Measurements from ENCODE around the gene CLIP1.
"Not testable (repeated sequence)": the region's sequence is repeated elsewhere in the genome, so short reads cannot be mapped to it uniquely, and the experiment has no call there.

Gene CLIP1

DNA sequence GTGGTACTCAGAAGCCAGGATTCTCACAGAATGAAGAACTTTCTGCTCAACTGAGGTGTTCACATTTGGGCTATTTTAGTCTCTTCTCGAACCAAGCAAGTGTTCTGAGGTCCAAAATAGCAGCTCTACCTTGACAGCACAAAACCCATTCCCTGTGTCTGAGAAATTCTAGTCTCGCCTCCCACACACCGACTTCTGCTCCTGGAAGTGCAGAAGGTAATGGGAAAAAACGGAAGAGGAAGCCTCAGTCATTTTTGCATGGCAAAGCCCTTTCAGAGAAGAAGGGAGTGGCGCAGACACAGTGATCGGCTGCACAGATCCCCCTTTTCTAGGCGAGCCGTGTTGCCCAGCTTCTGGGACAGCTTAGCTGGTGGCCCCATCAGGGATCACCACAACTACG, 125.0 kb downstream of the CLIP1 start:
- Histone ChIP-seq H3K9me3 (ENCODE audit: low read length) (peaks cover 2% of the 10 kb centered on the region), H3K4me3 (ENCODE audit: low read length) (no peak overlapping the region), H2AFZ (ENCODE audit: low read depth, low read length) (no peak overlapping the region), H3K4me1 (ENCODE audit: insufficient read depth, low read length) (peaks cover 3% of the 10 kb centered on the region), H3K27me3 (ENCODE audit: insufficient read depth, low read length) (no peaks in the 10 kb centered on the region), H3K36me3 (ENCODE audit: insufficient read depth, low read length) (peaks cover 46% of the 10 kb centered on the region)

DNA sequence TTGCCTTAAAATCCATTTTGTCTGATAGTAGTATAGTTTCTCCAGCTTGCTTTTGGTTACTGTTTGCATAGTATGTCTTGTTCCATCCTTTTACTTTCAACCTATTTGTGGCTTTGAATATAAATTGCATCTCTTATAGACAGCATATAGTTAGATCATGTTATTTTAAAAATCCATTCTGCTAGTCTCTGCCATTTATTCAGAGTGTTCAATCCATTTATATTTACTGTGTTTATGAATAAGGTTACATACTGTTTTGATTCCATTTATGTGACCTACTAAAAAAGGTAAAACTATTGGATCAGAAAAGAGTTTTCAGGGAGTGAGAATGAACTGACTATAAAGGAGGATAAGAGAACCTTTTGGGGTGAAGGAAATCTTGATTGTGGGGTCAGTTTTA, 126.6 kb downstream of the CLIP1 start:
- H3K36me3 ChIP-seq (ENCODE audit: insufficient read depth, low read length) = peaks cover 50% of the 10 kb centered on the region

DNA sequence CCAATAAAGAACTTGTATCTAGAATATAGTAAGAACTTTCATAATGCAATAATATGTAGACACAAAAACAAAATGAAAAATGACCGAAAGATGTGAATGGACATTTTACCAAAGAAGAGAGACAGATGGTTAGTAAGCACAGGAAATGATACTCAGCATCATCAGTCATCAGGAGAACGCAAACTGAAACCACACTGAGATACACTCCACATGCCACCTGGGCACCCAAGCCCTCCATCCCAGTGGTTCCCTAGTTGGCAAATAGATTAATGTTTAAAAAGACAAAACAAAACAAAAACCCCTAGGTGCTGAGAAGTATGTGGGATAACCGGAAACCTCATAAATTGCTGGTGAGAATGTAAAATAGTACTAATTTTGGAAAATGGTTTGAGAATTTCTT, 129.4 kb downstream of the CLIP1 start:
- H3K9me3 ChIP-seq (ENCODE audit: low read length) = peaks cover 2% of the 10 kb centered on the region
- peaks cover 46% of the 10 kb centered on the region for H3K36me3 ChIP-seq (ENCODE audit: insufficient read depth, low read length)
- no peak overlapping the region for H2AFZ ChIP-seq (ENCODE audit: low read depth, low read length)
- H3K27me3 ChIP-seq (ENCODE audit: insufficient read depth, low read length) = no peaks in the 10 kb centered on the region
- no peak overlapping the region for H3K4me3 ChIP-seq (ENCODE audit: low read length)
- no peaks in the 10 kb centered on the region for H3K4me1 ChIP-seq (ENCODE audit: insufficient read depth, low read length)

More for the DNA sequence above, 126.6 kb downstream of the CLIP1 start:
- H2AFZ ChIP-seq (ENCODE audit: low read depth, low read length) = no peak overlapping the region
- peaks cover 2% of the 10 kb centered on the region for H3K9me3 ChIP-seq (ENCODE audit: low read length)
- H3K4me3 ChIP-seq (ENCODE audit: low read length) = no peak overlapping the region
- H3K4me1 ChIP-seq (ENCODE audit: insufficient read depth, low read length) = no peaks in the 10 kb centered on the region
- no peaks in the 10 kb centered on the region for H3K27me3 ChIP-seq (ENCODE audit: insufficient read depth, low read length)

DNA sequence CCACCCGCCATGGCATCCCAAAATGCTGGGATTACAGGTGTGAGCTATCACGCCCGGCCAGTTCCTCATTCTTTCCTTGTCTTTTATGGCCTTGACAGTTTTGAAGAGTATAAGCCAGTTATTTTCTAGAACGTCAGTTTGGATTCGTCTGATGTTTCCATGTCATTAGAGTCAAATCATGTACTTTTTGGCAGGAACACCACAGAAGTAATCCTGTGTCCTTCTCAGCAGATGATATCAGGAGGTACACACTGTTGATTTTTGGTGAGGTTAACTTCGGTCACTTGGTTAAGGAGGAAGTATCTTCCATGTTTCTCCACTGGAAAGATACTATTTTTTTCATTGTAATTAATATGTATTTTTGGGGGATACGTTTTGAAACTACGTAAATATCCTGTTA, 131.0 kb downstream of the CLIP1 start:
- Histone ChIP-seq H3K36me3 (ENCODE audit: insufficient read depth, low read length) (peaks cover 40% of the 10 kb centered on the region), H3K4me3 (ENCODE audit: low read length) (no peak overlapping the region), H3K9me3 (ENCODE audit: low read length) (peaks cover 2% of the 10 kb centered on the region), H2AFZ (ENCODE audit: low read depth, low read length) (no peak overlapping the region), H3K27me3 (ENCODE audit: insufficient read depth, low read length) (no peaks in the 10 kb centered on the region), H3K4me1 (ENCODE audit: insufficient read depth, low read length) (no peaks in the 10 kb centered on the region)

DNA sequence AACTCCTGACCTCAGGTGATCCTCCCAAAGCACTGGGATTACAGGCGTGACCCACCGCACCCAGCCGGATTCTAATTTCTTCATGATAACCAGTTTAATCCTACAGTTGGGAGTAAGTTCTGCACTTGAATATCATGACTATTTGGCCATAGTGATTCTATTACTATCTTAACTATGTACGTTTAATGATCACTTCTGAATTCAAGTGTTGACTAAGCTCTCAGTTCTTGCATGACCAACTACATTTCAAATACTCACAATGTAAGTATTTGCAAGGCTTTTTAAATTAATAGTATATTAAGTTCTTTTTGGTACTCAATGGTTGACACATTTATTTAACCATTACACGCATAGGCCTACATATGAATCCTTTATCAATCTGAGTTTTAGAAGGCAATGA, 138.8 kb downstream of the CLIP1 start:
- Histone ChIP-seq H2AFZ (ENCODE audit: low read depth, low read length) (no peak overlapping the region), H3K9me3 (ENCODE audit: low read length) (no peaks in the 10 kb centered on the region), H3K36me3 (ENCODE audit: insufficient read depth, low read length) (peaks cover 36% of the 10 kb centered on the region), H3K4me3 (ENCODE audit: low read length) (no peak overlapping the region), H3K4me1 (ENCODE audit: insufficient read depth, low read length) (peaks cover 7% of the 10 kb centered on the region), H3K27me3 (ENCODE audit: insufficient read depth, low read length) (no peaks in the 10 kb centered on the region)

DNA sequence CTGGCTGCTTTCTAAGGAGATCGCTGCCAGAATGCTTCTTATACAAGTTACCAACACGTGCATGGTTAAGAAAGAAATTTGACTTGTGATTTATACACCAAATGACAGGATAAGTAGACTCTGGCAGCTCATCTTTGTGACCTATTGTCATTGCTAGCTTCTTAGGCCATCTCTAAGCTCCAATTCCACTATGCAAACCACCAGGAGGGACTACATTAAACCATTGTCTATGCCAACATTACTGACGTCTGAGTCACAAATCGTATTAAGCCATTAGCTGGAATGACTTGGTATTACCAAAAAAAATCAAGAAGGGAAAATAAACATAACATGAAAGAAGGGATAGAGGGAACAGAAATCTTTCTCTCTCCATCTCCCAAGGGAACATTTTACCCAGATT, 140.4 kb downstream of the CLIP1 start:
- peaks cover 41% of the 10 kb centered on the region for H3K36me3 ChIP-seq (ENCODE audit: insufficient read depth, low read length)
- no peak overlapping the region for H3K4me3 ChIP-seq (ENCODE audit: low read length)
- peaks cover 7% of the 10 kb centered on the region for H3K4me1 ChIP-seq (ENCODE audit: insufficient read depth, low read length)
- H3K9me3 ChIP-seq (ENCODE audit: low read length) = no peaks in the 10 kb centered on the region
- no peaks in the 10 kb centered on the region for H3K27me3 ChIP-seq (ENCODE audit: insufficient read depth, low read length)
- H2AFZ ChIP-seq (ENCODE audit: low read depth, low read length) = no peak overlapping the region

DNA sequence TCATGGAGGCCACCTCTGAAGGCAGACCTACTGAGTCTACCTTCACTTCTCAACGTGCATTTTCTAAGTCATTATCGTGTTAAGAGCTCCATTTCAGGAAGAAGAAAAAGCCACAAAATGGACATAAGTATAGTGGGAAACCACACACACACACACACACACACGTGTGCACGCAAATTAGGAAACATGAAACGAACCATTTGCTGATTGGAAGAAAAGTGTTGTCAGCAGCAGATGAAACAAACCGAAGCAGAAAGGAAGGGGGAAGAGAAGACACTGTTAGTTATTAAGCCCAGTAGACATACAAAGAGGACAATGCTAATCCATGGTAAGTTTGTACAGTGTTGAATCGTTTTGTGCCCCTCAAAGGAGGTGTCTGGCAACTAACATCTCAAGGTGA, 146.2 kb downstream of the CLIP1 start:
- Histone ChIP-seq H3K36me3 (ENCODE audit: insufficient read depth, low read length) (peaks cover 65% of the 10 kb centered on the region), H3K9me3 (ENCODE audit: low read length) (no peaks in the 10 kb centered on the region), H3K4me3 (ENCODE audit: low read length) (no peak overlapping the region), H2AFZ (ENCODE audit: low read depth, low read length) (no peak overlapping the region), H3K27me3 (ENCODE audit: insufficient read depth, low read length) (no peaks in the 10 kb centered on the region), H3K4me1 (ENCODE audit: insufficient read depth, low read length) (no peaks in the 10 kb centered on the region)

DNA sequence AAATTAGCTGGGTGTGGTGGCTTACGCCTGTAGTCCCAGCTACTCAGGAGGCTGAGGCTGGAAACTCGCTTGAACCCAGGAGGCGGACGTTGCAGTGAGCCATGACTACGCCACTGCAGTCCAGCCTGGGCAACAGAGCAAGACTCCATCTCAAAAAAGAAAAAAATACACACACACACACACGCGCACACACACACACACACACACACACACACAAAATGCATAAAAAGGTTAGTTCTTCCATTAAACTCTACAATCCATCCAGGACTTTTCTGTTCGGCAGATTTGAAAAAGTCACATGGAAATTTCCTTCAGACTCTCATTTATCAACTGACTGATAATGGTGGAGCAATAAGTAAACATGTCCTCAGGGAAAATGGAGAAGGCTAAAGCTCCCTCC, 147.0 kb downstream of the CLIP1 start:
- H2AFZ ChIP-seq (ENCODE audit: low read depth, low read length) = no peak overlapping the region
- no peaks in the 10 kb centered on the region for H3K27me3 ChIP-seq (ENCODE audit: insufficient read depth, low read length)
- H3K4me1 ChIP-seq (ENCODE audit: insufficient read depth, low read length) = no peaks in the 10 kb centered on the region
- no peak overlapping the region for H3K4me3 ChIP-seq (ENCODE audit: low read length)
- H3K9me3 ChIP-seq (ENCODE audit: low read length) = no peaks in the 10 kb centered on the region
- peaks cover 60% of the 10 kb centered on the region for H3K36me3 ChIP-seq (ENCODE audit: insufficient read depth, low read length)

DNA sequence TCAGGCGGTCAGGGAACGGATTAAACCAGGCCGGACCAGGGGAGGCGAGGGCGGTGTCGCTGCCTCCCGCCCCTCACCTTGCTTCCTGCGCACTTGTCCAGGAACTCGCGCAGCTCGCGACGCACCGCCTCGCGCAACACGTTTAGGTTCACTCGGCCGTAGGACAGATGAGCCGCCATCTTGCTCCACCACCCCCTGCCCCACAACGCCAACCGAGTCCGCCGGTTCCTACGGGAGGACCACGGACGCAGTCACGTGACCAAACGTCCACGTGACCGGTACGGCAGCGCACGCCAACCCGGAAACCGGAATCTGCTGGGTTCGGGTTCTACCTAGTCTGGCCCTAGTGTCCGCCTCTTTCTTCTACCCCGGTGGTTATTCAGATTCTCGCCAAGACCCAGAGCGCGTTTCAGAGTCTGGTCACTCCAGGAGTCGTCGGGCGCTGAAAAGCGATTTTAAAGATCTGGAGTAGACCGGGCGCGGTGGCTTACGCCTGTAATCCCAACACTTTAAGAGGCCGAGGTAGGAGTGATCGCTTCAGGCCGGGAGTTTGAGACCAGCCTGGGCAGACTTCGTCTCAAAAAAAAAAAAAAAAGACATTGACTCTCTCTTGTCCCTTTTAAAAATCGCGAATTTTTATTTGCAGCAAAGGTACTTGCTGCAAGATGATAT, 156.1 kb downstream of the CLIP1 start, which contains the start of gene VPS33A:
Gene VPS33A (minus strand): TSS at position 265 of the 672 bp plus-strand sequence. CDS start 86 bp downstream, at position 179.
- peak within 1 kb of the TSS; percentile 31 for H2AFZ ChIP-seq (ENCODE audit: low read depth, low read length)
- no peaks in the 10 kb centered on the region for H3K27me3 ChIP-seq (ENCODE audit: insufficient read depth, low read length)
- H3K4me1 ChIP-seq (ENCODE audit: insufficient read depth, low read length) = peaks cover 7% of the 10 kb centered on the region
- peaks cover 14% of the 10 kb centered on the region for H3K36me3 ChIP-seq (ENCODE audit: insufficient read depth, low read length)
- peak within 1 kb of the TSS; percentile 65 for H3K4me3 ChIP-seq (ENCODE audit: low read length)
- H3K9me3 ChIP-seq (ENCODE audit: low read length) = no peaks in the 10 kb centered on the region

DNA sequence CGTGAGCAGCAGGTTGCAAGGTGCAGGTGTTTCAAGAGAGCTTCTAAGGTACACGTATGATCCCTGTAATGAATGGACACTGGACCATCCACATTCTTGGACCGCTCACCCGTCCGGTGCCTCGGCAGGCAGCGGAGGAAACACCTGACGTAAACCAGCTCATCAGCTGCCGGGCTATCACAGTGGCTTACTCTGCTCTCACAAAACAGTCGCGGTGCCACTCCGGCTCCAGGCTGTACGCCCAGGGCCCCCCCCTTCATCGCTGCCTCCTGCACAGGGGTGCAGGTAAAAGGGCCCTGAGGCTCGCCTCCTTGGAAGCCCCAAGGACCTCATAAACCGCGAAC, 156.6 kb downstream of the CLIP1 start:
- Histone ChIP-seq H3K4me1 (ENCODE audit: insufficient read depth, low read length) (peaks cover 7% of the 10 kb centered on the region), H2AFZ (ENCODE audit: low read depth, low read length) (peak overlapping the region; percentile 31), H3K27me3 (ENCODE audit: insufficient read depth, low read length) (no peaks in the 10 kb centered on the region), H3K4me3 (ENCODE audit: low read length) (peak overlapping the region; percentile 65), H3K36me3 (ENCODE audit: insufficient read depth, low read length) (peaks cover 18% of the 10 kb centered on the region), H3K9me3 (ENCODE audit: low read length) (no peaks in the 10 kb centered on the region)

DNA sequence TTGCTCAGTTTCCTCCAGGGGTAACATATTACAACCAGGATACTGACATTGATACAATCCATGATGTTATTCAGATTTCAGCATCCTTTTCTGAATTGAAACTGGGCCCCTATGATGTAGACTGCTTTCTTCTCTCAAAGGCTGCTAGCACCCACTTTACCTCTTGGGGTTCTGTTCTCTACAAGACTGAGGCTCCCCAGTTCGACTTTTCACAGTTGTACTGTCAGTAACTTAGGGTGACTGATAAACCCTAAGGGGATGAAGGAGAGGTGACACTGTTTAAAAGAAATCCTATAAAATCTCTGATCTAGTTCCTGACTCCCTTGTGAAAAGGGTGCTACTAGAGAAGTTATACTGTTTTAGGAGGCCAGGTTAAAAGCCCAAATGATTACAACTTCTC, 157.0 kb downstream of the CLIP1 start:
- H3K4me3 ChIP-seq (ENCODE audit: low read length) = peak overlapping the region; percentile 65
- peaks cover 7% of the 10 kb centered on the region for H3K4me1 ChIP-seq (ENCODE audit: insufficient read depth, low read length)
- no peaks in the 10 kb centered on the region for H3K9me3 ChIP-seq (ENCODE audit: low read length)
- peak overlapping the region; percentile 31 for H2AFZ ChIP-seq (ENCODE audit: low read depth, low read length)
- peaks cover 21% of the 10 kb centered on the region for H3K36me3 ChIP-seq (ENCODE audit: insufficient read depth, low read length)
- H3K27me3 ChIP-seq (ENCODE audit: insufficient read depth, low read length) = no peaks in the 10 kb centered on the region

DNA sequence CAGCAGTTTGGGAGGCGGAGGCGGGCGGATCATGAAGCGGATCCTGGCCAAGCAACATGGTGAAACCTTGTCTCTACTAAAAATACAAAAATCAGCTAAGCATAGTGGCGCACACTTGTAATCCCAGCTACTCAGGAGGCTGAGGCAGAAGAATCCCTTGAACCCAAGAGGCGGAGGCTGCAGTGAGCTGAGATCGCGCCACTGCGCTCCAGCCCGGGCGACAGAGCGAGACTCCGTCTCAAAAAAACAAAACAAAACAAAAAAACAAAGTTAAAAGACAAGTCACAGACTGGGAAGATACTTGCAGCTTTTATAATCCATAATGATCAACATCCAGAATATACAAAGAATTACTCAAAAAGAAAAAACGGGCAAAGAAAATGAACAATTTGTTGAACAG, 161.7 kb downstream of the CLIP1 start:
- peaks cover 49% of the 10 kb centered on the region for H3K36me3 ChIP-seq (ENCODE audit: insufficient read depth, low read length)
- not testable (repeated sequence) for H2AFZ ChIP-seq (ENCODE audit: low read depth, low read length); H3K4me3 ChIP-seq (ENCODE audit: low read length); H3K9me3 ChIP-seq (ENCODE audit: low read length); H3K27me3 ChIP-seq (ENCODE audit: insufficient read depth, low read length); H3K4me1 ChIP-seq (ENCODE audit: insufficient read depth, low read length)

DNA sequence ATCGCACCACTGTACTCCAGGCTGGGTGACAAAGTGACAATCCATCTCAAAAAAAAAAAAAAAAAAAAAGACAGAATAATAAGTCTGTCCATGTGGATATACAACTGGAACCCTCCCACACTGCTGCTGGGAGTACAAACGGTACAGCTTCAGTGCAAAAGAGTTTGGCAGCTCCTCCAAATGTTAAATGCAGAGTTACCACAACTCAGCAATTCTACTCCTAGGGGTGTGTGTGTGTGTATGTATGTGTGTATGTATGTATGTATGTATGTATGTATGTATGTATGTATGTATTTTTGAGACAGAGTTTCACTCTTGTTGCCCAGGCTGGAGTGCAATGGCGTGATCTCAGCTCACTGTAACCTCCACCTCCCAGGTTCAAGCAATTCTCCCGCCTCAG, 163.5 kb downstream of the CLIP1 start:
- H3K4me3 ChIP-seq (ENCODE audit: low read length); H3K9me3 ChIP-seq (ENCODE audit: low read length); H3K27me3 ChIP-seq (ENCODE audit: insufficient read depth, low read length); H2AFZ ChIP-seq (ENCODE audit: low read depth, low read length); H3K4me1 ChIP-seq (ENCODE audit: insufficient read depth, low read length): not testable (repeated sequence)
- H3K36me3 ChIP-seq (ENCODE audit: insufficient read depth, low read length) = peaks cover 49% of the 10 kb centered on the region

DNA sequence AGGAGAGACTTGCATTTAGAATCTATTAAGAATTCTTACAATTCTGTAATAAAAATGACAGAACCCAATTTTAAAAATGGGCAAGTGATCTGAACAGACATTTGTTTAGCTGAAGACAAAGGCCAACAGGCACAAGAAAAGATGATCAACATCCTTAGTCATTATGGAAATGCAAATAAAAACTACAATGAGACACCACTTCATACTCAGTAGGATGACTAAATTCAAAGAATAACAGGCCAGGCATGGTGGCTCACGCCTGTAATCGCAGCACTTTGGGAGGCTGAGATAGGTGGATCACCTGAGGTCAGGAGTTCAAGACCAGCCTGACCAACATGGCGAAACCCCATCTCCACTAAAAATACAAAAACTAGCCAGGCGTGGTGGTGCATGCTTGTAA, 164.0 kb downstream of the CLIP1 start:
- H3K9me3 ChIP-seq (ENCODE audit: low read length); H3K4me1 ChIP-seq (ENCODE audit: insufficient read depth, low read length); H3K27me3 ChIP-seq (ENCODE audit: insufficient read depth, low read length); H3K4me3 ChIP-seq (ENCODE audit: low read length); H2AFZ ChIP-seq (ENCODE audit: low read depth, low read length): not testable (repeated sequence)
- peaks cover 44% of the 10 kb centered on the region for H3K36me3 ChIP-seq (ENCODE audit: insufficient read depth, low read length)

Measured in neuron (in vitro differentiated cells).